HepG2 (cell line): ENCODE data around the gene LRP10. TPM values are rescaled to one million over a fixed set of nuclear protein-coding genes. Genes with fewer than 3 reads are reported as not detected.

Source experiments
- ELK4 ChIP-seq: sonication (generic); formaldehyde crosslinking; IDR thresholded peaks from 2 replicates; pipeline ENCODE4 v1.9.0; 2021; ENCODE audit warnings: missing genetic modification reagents, borderline replicate concordance
- FOXA1 ChIP-seq, 2 experiments: fragments of 450-650 bp in 1 of 2; sonication (generic) in 1 of 2; formaldehyde crosslinking in 1 of 2; IDR thresholded peaks; 2 replicates each; pipeline versions ENCODE4 v1.4.0 to v1.6.1; 2016 to 2020; ENCODE audit warnings: missing genetic modification reagents in 1 of 2
- GABPB1 ChIP-seq: IDR thresholded peaks from 2 replicates; pipeline ENCODE4 v1.6.1; 2016; ENCODE audit warnings: mild to moderate bottlenecking, missing genetic modification reagents, moderate library complexity, missing compliant biosample characterization
- NKX3-1 ChIP-seq: sonication (generic); formaldehyde crosslinking; IDR thresholded peaks from 2 replicates; pipeline ENCODE4 v1.5.0; 2020; ENCODE audit warnings: missing genetic modification reagents
- RBM22 ChIP-seq: fragments of 200-400 bp; formaldehyde crosslinking; optimal IDR thresholded peaks from 2 replicates; pipeline ENCODE3; 2017; ENCODE audit warnings: mild to moderate bottlenecking, low read length, moderate library complexity
- RCOR2 ChIP-seq: IDR thresholded peaks from 2 replicates; pipeline ENCODE4 v1.6.1; 2016; ENCODE audit warnings: missing biosample characterization, missing genetic modification reagents
- ZNF225 ChIP-seq: sonication (generic); formaldehyde crosslinking; IDR thresholded peaks from 2 replicates; pipeline ENCODE4 v1.4.0; 2020; ENCODE audit warnings: mild to moderate bottlenecking, missing genetic modification reagents
- ZNF589 ChIP-seq: sonication (generic); formaldehyde crosslinking; conservative IDR thresholded peaks from 2 replicates; pipeline ENCODE4 v1.8.0; 2022; ENCODE audit warnings: mild to moderate bottlenecking, moderate library complexity, missing genetic modification reagents
- polyA plus RNA-seq, 8 experiments: library from polyadenylated mRNA; depleted of rRNA in 3 of 8; stranded (reverse) in 7 of 8; unstranded in 1 of 8; fragments of >200 nt; fragmentation: Illumina TruSeq in 4 of 8; extraction: Trizol in 4 of 8; gene quantifications; 2 replicates each; pipeline versions ENCODE4 v1.2.1 to v1.2.3, GENCODE V29; 2011 to 2016; ENCODE audit warnings: low read depth in 4 of 8, missing spikeins in 1 of 8, mixed read lengths in 1 of 8; ENCODE audit not compliant: insufficient read depth in 1 of 8
- total RNA-seq, 5 experiments: library from RNA; depleted of rRNA; stranded (reverse); fragments of >200 nt; fragmentation: Illumina TruSeq; extraction: Trizol; gene quantifications; 2 replicates each; pipeline ENCODE4 v1.2.3, GENCODE V29; 2016; ENCODE audit warnings: low read depth in 1 of 5
- TF ChIP-seq, protein P1 (sequence below): sonication (generic); formaldehyde crosslinking; IDR thresholded peaks from 2 replicates; pipeline ENCODE4 v1.5.0; 2020; ENCODE audit warnings: mild to moderate bottlenecking, missing genetic modification reagents
- TF ChIP-seq, protein P2 (sequence below): sonication (generic); formaldehyde crosslinking; IDR thresholded peaks from 2 replicates; pipeline ENCODE4 v1.4.0; 2020; ENCODE audit warnings: missing genetic modification reagents
- TF ChIP-seq, protein P3 (sequence below): sonication (generic); formaldehyde crosslinking; IDR thresholded peaks from 2 replicates; pipeline ENCODE4 v1.9.0; 2022; ENCODE audit warnings: low read depth, missing genetic modification reagents
- TF ChIP-seq, protein P4 (sequence below): sonication (generic); formaldehyde crosslinking; IDR thresholded peaks from 2 replicates; pipeline ENCODE4 v1.4.0; 2020; ENCODE audit warnings: mild to moderate bottlenecking, missing genetic modification reagents

LRP10 gene
- total and polyA plus RNA-seq, 2 of the 13 experiments (the other 11 are each of a cell fraction or from before 2014, with no cell fraction given): 16.9 to 45.2 TPM

- TF ChIP-seq, protein P1, sequence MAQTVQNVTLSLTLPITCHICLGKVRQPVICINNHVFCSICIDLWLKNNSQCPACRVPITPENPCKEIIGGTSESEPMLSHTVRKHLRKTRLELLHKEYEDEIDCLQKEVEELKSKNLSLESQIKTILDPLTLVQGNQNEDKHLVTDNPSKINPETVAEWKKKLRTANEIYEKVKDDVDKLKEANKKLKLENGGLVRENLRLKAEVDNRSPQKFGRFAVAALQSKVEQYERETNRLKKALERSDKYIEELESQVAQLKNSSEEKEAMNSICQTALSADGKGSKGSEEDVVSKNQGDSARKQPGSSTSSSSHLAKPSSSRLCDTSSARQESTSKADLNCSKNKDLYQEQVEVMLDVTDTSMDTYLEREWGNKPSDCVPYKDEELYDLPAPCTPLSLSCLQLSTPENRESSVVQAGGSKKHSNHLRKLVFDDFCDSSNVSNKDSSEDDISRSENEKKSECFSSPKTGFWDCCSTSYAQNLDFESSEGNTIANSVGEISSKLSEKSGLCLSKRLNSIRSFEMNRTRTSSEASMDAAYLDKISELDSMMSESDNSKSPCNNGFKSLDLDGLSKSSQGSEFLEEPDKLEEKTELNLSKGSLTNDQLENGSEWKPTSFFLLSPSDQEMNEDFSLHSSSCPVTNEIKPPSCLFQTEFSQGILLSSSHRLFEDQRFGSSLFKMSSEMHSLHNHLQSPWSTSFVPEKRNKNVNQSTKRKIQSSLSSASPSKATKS (CRISPR knock-in tag): no peak
- TF ChIP-seq, protein P2, sequence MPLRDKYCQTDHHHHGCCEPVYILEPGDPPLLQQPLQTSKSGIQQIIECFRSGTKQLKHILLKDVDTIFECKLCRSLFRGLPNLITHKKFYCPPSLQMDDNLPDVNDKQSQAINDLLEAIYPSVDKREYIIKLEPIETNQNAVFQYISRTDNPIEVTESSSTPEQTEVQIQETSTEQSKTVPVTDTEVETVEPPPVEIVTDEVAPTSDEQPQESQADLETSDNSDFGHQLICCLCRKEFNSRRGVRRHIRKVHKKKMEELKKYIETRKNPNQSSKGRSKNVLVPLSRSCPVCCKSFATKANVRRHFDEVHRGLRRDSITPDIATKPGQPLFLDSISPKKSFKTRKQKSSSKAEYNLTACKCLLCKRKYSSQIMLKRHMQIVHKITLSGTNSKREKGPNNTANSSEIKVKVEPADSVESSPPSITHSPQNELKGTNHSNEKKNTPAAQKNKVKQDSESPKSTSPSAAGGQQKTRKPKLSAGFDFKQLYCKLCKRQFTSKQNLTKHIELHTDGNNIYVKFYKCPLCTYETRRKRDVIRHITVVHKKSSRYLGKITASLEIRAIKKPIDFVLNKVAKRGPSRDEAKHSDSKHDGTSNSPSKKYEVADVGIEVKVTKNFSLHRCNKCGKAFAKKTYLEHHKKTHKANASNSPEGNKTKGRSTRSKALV (CRISPR knock-in tag): no peak; the same call in 1 of the 2 replicates
- TF ChIP-seq NKX3-1 (CRISPR knock-in tag): peak; percentile 40; the same call in 1 of the 2 replicates
- TF ChIP-seq, protein P3, sequence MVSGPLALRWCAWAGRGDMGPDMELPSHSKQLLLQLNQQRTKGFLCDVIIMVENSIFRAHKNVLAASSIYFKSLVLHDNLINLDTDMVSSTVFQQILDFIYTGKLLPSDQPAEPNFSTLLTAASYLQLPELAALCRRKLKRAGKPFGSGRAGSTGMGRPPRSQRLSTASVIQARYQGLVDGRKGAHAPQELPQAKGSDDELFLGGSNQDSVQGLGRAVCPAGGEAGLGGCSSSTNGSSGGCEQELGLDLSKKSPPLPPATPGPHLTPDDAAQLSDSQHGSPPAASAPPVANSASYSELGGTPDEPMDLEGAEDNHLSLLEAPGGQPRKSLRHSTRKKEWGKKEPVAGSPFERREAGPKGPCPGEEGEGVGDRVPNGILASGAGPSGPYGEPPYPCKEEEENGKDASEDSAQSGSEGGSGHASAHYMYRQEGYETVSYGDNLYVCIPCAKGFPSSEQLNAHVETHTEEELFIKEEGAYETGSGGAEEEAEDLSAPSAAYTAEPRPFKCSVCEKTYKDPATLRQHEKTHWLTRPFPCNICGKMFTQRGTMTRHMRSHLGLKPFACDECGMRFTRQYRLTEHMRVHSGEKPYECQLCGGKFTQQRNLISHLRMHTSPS (CRISPR knock-in tag): no peak
- TF ChIP-seq, protein P4, sequence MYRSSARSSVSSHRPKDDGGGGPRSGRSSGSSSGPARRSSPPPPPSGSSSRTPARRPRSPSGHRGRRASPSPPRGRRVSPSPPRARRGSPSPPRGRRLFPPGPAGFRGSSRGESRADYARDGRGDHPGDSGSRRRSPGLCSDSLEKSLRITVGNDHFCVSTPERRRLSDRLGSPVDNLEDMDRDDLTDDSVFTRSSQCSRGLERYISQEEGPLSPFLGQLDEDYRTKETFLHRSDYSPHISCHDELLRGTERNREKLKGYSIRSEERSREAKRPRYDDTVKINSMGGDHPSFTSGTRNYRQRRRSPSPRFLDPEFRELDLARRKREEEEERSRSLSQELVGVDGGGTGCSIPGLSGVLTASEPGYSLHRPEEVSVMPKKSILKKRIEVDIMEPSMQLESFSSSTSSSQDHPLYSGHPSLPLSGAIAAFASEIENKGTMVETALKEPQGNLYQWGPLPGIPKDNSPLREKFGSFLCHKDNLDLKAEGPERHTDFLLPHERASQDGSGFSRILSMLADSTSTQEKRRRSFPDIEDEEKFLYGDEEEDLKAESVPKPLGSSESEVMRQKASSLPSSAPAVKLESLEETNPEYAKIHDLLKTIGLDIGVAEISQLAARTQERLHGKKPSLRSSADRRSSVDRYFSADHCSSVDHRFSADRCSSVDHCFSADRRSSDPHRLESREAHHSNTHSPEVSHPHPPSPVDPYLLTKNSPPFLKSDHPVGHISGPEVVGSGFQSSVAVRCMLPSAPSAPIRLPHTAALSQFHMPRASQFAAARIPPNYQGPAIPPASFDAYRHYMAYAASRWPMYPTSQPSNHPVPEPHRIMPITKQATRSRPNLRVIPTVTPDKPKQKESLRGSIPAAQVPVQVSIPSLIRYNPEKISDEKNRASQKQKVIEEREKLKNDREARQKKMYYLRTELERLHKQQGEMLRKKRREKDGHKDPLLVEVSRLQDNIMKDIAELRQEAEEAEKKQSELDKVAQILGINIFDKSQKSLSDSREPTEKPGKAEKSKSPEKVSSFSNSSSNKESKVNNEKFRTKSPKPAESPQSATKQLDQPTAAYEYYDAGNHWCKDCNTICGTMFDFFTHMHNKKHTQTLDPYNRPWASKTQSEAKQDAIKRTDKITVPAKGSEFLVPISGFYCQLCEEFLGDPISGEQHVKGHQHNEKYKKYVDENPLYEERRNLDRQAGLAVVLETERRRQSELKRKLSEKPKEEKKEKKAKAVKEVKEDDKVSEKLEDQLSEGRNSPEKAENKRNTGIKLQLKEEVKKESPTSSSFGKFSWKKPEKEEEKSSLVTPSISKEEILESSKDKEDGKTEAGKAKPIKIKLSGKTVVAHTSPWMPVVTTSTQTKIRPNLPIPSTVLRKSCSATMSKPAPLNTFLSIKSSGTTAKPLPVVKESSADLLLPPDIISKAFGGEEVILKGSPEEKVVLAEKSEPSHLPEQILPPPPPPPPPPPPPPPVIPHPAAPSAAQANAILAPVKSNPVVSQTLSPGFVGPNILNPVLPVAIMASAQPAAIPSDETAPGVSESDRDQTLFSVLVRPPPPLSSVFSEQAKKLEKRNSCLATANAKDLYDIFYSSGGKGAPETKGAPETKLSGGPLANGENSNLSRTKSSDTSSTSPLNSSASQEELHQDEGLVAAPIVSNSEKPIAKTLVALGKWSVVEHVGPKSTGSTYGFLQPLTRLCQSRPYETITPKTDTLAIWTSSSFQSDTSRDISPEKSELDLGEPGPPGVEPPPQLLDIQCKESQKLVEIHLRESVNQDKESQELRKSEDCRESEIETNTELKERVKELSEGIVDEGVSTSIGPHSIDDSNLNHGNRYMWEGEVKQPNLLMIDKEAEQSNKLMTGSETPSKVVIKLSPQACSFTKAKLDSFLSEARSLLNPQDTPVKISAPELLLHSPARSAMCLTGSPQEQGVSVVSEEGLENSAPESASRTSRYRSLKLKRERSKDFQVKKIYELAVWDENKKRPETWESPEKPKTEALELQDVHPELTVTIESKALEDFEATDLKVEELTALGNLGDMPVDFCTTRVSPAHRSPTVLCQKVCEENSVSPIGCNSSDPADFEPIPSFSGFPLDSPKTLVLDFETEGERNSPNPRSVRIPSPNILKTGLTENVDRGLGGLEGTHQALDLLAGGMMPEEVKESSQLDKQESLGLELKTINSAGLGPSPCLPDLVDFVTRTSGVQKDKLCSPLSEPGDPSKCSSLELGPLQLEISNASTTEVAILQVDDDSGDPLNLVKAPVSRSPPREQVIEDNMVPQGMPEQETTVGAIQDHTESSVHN (CRISPR knock-in tag): no peak
- peak; percentile 27; the same call in 1 of the 2 replicates for TF ChIP-seq ZNF225
- TF ChIP-seq GABPB1: no peak; the same call in 1 of the 2 replicates
- no peak for TF ChIP-seq ELK4
- no peak for TF ChIP-seq FOXA1 (IDR thresholded peaks at IDR 0.05)
- no peak for TF ChIP-seq FOXA1 (CRISPR knock-in tag; IDR thresholded peaks at IDR 0.05)
- TF ChIP-seq RBM22: peak; percentile 26
- TF ChIP-seq ZNF589 (CRISPR knock-in tag): no peak
- no peak for TF ChIP-seq RCOR2 (CRISPR knock-in tag)
Measured at GRCh38 chr14:22836301-22837113, 35.0 kb upstream of the LRP10 start, which contains the start of gene MMP14 (continued).
